HG03045 (cell line): ENCODE measurements around the gene ANAPC2.
A peak's percentile ranks its signal among the peaks of the same experiment; 100 is the strongest.

Source experiments
- ATAC-seq: cut with Tn5 transposase; IDR thresholded peaks from one replicate; pipeline ENCODE4 v1.9.1; 2021; ENCODE audit warnings: mild to moderate bottlenecking, moderate library complexity; ENCODE audit not compliant: unreplicated experiment

ANAPC2 gene

GRCh38 chr9:137227054-137227852 lies 38.9 kb upstream of the ANAPC2 start, which contains the start of gene RNF224:
RNF224 (plus strand) TSS chr9:137227502; CDS start chr9:137228336, 834 bp downstream.
- no peak for ATAC-seq

DNA sequence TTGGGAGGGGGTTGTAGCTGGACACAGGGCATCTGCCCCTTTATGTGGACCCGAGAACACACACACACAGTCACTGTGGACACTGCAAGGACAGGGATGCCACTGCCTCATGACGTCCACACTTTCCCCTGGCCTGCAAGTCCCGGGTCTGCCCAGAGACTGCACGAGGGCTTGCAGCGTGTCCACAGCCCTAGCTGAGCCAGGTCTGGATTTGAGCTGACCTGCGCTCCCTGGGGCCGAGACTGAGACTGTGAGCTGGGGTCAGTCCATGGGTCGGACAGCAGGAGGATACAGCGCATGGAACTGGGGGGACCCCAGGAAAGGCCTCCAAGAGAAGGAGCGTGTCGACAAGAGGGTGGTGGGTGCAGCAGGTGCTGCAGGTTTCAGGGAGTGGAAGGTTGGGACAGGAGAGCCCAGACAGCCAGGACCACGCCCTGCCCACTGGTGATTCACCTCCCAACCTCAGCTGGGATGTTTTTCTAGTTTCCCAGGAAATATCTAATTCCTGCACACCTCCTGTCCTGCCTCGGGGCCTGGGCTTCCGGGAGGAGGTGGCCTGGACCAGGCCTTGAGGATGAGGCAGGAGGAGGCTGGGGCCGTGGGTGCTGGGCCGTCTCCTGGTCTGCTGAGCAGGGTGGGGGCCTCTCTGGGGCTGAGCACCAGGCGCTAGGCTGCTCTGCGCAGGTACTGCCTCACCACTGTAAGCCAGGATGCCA lies 38.1 kb upstream of the ANAPC2 start:
- no peak for ATAC-seq

GRCh38 chr9:137225699-137226331 lies 37.5 kb upstream of the ANAPC2 start:
- no peak for ATAC-seq

DNA sequence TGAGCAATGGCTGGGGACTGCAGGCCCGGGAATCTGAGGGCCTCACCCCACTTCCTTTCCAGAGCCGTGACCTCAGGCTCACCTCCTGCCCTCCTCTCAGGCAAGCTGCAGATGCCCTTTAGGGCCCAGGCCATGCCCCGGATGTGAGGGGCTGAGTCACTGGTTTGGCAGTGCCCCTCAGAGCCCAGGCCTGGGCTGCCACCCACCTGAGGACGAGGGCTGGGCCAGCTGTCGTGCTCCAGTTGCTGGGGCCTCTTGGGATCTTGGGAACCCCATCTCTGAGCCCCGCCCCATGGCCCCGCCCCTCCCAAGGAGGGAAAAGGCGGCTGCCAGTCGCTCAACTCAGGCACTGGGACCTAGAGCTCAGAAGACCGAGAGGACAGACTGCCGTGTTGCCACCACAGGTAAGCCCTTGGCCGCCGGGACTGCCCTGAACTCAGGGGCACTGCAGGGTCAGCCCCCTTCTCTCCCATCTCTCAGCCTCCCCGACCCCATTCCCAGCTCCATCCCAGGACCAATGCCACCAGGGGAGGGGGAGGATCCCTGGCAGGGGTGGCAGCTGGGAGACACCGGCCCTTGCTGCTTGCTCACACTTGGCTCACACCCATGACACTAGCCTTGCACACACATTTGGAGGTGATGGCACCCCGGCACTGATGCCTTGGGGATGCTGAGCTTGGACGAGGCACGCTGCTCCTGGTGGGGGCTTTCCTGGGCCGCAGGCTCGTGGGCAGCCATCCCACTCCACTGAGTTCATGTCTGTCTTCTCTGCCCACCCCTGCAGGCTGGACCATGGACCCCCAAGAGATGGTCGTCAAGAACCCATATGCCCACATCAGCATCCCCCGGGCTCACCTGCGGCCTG lies 36.7 kb upstream of the ANAPC2 start, which contains the start of gene CYSRT1:
CYSRT1 (plus strand) TSS at position 345 of the 865 bp plus-strand sequence; CDS start at position 793, 448 bp downstream.
- no peak for ATAC-seq

- peak; percentile 73 for ATAC-seq
Measured at GRCh38 chr9:137223078-137223970, 35.0 kb upstream of the ANAPC2 start.

DNA sequence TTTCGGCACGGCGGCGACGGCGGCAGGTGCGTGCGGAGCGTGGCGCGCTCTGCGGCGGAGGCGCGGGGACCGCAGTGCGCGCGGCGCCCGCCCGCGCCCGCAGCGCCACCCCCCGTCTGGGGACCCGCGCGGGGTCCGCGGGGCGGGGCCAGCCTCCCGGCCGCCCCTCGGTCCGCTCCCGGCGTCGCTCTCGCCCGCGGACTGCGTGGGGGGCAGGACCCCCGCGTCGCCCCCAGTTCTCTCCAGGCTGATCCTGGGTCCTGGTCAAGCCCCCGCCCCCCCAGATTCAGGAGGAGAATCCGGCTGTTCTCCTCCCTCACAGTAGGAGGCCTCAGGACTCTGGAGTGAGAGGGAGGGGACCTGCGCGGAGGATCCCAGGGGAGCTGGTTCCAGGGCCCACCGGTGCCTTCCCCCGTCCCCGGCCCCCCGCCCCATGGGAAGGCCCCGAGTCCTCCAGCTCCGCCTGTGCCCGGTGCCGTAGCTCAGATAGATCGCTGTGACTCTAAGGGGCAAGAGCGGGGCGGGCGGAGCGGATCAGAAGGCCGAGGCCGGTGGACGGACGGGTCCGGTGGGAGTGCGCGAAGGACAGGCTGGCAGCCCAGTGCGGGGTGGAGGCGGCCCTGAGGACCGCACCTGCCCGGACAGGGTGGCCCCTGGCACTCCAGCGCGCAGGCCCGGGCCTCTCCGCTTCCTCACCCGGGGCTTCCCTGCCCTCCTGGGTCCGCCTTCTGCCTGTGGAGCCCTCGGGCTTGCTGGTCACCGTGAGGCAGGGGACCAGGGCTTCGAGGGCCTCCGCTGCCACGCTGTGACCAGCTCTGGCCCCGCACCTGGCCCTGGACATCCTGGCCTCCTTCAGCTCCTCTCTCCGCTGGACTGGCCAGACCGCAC lies 34.1 kb upstream of the ANAPC2 start, which contains the start of gene RNF208:
RNF208 (minus strand) TSS at position 51 of the 888 bp plus-strand sequence. CDS start 1,028 bp downstream, outside the sequence.
- no peak for ATAC-seq

DNA sequence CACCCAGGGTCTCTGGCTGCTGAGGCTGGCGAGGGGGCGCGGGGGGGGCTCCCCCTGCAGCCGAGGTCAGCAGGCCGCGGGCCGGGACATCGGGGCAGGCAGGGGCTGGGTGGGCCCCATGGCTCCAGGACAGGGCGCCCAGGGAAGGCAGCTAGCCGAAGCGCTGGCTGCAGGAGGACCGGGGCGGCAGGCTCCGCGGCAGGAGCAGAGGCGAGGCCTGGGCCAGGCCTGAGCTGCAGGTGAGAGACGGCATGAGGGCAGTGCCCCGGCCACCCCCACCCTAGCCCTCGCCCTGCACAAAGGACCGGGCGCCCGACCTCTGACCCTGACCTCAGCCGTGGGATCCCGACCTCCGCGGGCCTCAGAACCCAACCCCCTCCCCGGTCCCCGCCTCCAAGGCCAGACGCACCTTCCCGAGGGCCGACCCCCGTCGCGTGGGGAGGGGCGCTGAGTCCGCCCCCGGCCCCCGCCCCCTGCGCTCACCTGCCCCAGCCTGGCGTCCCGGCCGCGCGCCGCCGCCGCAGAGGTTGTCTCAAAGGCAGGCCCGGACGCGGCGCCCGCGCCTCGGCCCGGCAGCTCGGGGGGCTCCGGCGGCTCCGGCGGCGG lies 33.2 kb upstream of the ANAPC2 start:
- no peak for ATAC-seq

DNA sequence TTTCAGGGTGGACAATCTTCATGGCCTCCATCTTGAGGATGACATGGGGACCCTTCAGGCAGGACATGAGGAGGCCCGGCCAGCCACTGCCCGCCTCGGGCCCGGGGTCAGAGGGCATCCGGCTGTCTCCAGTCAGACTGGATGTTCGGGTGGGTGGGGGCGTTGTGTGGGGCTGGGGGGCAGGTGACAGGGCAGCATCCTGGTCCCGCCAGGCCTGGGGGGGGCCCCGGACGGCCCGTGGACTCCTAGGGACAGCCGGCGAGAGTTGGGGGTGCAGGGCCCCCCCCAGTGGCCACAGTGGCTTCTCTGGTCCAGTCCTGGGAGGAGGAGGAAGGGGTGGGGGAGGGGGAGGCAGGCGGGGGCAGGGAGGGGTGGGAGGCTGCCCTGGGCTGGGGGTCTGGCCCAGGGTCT lies 32.7 kb upstream of the ANAPC2 start:
- ATAC-seq: no peak

GRCh38 chr9:137220317-137221094 lies 32.1 kb upstream of the ANAPC2 start:
- no peak for ATAC-seq

DNA sequence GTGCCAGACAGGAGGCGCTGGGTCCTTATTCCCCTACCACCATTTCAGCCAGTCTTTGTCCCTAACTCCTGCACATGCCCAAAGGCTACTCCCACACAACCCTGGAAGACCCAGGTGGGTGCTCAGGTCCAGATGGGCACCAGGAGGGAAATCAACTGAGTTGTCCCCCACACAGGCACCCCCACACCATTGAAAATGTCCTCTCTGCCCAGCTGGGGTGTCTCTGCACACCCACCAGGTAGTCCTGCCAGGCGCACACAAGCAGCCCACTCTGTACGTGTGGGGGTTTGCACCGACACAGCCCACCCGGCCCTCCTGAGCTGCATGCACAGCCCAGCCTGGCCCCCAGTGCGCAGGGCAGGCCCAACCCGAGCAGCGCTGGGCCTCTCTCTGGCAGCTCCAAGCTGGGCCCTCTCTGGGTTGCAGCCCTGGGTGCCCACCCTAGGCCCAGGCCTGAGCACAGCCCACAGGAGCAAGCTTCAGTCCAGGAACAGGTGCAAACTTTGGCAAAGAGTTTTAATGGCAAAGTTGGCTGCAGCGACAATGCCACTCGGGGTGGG lies 31.5 kb upstream of the ANAPC2 start:
- ATAC-seq: no peak

GRCh38 chr9:137218754-137219271 lies 30.5 kb upstream of the ANAPC2 start:
- ATAC-seq: no peak

- ATAC-seq: no peak
Measured at GRCh38 chr9:137218212-137218753, 29.9 kb upstream of the ANAPC2 start.

GRCh38 chr9:137217276-137218211 lies 29.2 kb upstream of the ANAPC2 start:
- no peak for ATAC-seq

- no peak for ATAC-seq
Measured at GRCh38 chr9:137216188-137216965, 28.0 kb upstream of the ANAPC2 start.
